GM12891 (cell line): ENCODE results near the gene UQCRC1.

Source experiments
- DNase-seq: peaks from one replicate; pipeline ENCODE4 v3.0.0; 2011; ENCODE audit warnings: low spot score; ENCODE audit not compliant: insufficient read length
- FAIRE-seq: peaks from 2 replicates; lab custom pipeline; 2011; peaks lifted over from hg19 to GRCh38; lab: Jason Lieb, UNC
- PAX5 ChIP-seq: IDR thresholded peaks from 2 replicates; pipeline ENCODE4 v1.6.1; 2011; ENCODE audit warnings: low read length, moderate library complexity, mild to moderate bottlenecking; ENCODE audit not compliant: insufficient read depth, severe bottlenecking
- POLR2A ChIP-seq: IDR thresholded peaks from 2 replicates; pipeline ENCODE4 v1.6.1; 2011; ENCODE audit warnings: low read depth, low read length, control low read depth
- POLR2AphosphoS5 ChIP-seq: IDR thresholded peaks from 2 replicates; pipeline ENCODE4 v1.6.1; 2011; ENCODE audit warnings: low read depth, low read length, control low read depth
- POU2F2 ChIP-seq: IDR thresholded peaks from 2 replicates; pipeline ENCODE4 v1.6.1; 2011; ENCODE audit warnings: low read depth, mild to moderate bottlenecking, control low read depth, low read length, moderate library complexity
- SPI1 ChIP-seq: IDR thresholded peaks from 2 replicates; pipeline ENCODE4 v1.6.1; 2011; ENCODE audit warnings: low read depth, low read length, control low read depth
- TAF1 ChIP-seq: IDR thresholded peaks from 2 replicates; pipeline ENCODE4 v1.6.1; 2011; ENCODE audit warnings: low read depth, low read length, control low read depth

UQCRC1 gene

GRCh38 chr3:48623851-48624547 is 14.6 kb upstream of the UQCRC1 start:
- FAIRE-seq (no peak), DNase-seq (no peak)
- TF ChIP-seq PAX5 (no peak), SPI1 (no peak), POLR2A (no peak), TAF1 (no peak), POLR2AphosphoS5 (no peak), POU2F2 (no peak)

DNA sequence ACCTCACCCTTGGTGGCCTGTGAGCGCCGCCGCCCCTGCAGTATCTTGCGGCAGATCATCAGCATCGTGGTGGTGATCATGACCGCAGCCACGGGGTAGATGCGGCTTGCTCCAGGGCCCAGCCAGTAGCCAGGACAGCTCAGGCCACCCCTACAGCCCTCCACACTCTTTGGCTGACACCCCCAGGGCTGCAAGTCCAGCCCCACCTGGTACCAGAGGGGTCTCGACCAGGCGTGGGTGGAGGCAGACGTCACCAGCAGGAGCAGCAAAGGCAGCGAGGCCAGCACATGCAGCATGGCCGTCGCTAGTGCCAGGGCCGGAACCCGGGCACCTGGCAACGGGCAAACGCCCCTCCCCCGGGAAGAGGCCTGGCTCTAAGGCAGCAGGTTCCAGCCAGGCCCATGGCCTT is 12.0 kb upstream of the UQCRC1 start, which contains the start of gene TMEM89:
Gene TMEM89 (minus strand): TSS at position 309 of the 409 bp plus-strand sequence. CDS start 13 bp downstream, at position 296.
- FAIRE-seq (no peak), DNase-seq (no peak)
- no peak for TF ChIP-seq POLR2AphosphoS5
- TF ChIP-seq PAX5, result no peak
- no peak for TF ChIP-seq POLR2A
- no peak for TF ChIP-seq TAF1
- no peak for TF ChIP-seq SPI1
- TF ChIP-seq POU2F2, result no peak

GRCh38 chr3:48619541-48620524 is 10.4 kb upstream of the UQCRC1 start:
- DNase-seq (no peak), FAIRE-seq (no peak)
- TF ChIP-seq TAF1 (no peak), PAX5 (no peak), POLR2A (no peak), SPI1 (no peak), POU2F2 (no peak), POLR2AphosphoS5 (no peak)

DNA sequence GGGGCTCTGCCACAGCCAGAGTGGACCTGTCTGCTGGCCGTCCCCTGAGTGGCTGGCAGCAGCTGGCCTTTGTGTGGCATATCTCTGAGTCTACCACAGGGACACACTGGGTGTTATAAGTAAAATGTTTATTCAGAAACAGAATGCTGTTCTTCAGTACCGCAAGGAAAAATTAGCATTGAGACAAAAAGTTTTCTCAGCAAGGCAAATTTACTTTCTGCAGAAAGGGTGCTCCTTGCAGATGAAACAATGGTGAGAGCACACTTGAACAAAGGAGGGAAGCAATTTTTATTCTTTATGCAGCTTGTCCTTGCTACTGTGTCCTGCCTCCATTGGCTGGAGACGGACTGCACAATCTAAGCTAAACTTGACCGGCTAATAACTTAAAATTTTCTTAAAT is 8.1 kb upstream of the UQCRC1 start:
- no peak for FAIRE-seq
- TF ChIP-seq POLR2A (no peak), POLR2AphosphoS5 (no peak), TAF1 (no peak)
- DNase-seq, result no peak

- no peak for FAIRE-seq
Observed at GRCh38 chr3:48614044-48614443, 4.6 kb upstream of the UQCRC1 start.

GRCh38 chr3:48612309-48612708 is 2.9 kb upstream of the UQCRC1 start:
- TF ChIP-seq POLR2AphosphoS5 (no peak), POU2F2 (no peak), TAF1 (no peak), POLR2A (no peak), PAX5 (no peak), SPI1 (no peak)
- DNase-seq (no peak), FAIRE-seq (no peak)

More at GRCh38 chr3:48614044-48614443, 4.6 kb upstream of the UQCRC1 start:
- no peak for TF ChIP-seq POU2F2
- no peak for TF ChIP-seq POLR2AphosphoS5
- TF ChIP-seq POLR2A, result no peak
- TF ChIP-seq TAF1, result no peak
- no peak for TF ChIP-seq PAX5
- no peak for DNase-seq

GRCh38 chr3:48607519-48607918 is 1.9 kb downstream of the UQCRC1 start:
- TF ChIP-seq POLR2A, result no peak
- TF ChIP-seq PAX5, result no peak
- no peak for TF ChIP-seq TAF1
- no peak for TF ChIP-seq POLR2AphosphoS5
- no peak for TF ChIP-seq POU2F2
- TF ChIP-seq SPI1, result no peak
- DNase-seq (no peak), FAIRE-seq (no peak)

GRCh38 chr3:48601622-48601994 is 7.8 kb downstream of the UQCRC1 start:
- DNase-seq, result no peak
- FAIRE-seq, result no peak

DNA sequence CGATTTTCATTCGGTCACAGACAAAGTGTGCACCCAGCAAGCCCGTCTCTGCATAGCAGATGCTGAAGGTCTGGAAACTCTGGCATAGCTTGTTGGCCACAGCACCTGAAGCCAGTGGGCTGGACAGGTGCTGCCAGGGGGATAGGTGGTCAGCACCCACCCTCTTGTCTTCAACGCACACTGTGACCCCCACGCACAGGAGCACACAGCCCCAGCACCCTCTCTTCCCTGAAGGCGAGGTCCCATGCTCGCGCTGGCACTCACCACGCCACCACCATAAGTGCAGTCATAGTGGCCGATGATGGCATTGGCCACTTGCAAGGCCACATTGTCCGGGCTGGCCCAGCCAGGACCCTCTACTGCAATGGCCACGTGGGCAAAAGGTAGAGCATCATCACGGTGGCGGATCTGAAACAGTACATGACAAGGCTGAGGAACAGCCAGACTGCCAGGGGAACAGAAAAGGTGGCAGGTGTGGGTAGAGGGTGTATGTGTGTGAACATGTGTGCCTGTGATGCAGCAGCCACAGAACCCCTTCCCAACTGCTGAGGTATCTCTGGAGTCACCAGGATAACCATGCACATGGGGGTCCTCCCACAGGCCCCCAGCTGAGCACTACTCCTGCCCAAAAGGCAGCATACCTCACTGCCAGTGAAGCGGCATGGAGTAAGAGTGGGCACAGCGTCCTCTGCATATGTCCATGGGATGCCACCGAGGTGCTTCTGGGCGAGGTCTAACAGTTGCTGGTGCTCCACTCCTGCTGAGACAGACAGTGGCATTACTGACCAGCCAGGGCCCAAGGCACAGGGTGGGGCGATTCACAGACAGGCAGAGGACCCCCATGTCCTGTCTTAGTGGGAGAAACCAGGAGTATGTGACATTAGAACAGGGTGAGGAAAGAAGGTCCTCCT is 8.5 kb downstream of the UQCRC1 start:
- DNase-seq, result no peak
- TF ChIP-seq SPI1 (no peak), POU2F2 (no peak), POLR2AphosphoS5 (no peak), PAX5 (no peak), POLR2A (no peak), TAF1 (no peak)
- no peak for FAIRE-seq

More at GRCh38 chr3:48601622-48601994, 7.8 kb downstream of the UQCRC1 start:
- no peak for TF ChIP-seq TAF1
- no peak for TF ChIP-seq PAX5
- no peak for TF ChIP-seq POLR2A
- no peak for TF ChIP-seq POU2F2
- TF ChIP-seq POLR2AphosphoS5, result no peak
- no peak for TF ChIP-seq SPI1
